AG08395 (cell line): ENCODE results near the gene RSRC2.
A peak's percentile ranks its signal among the peaks of the same experiment; 100 is the strongest.
"Not testable (repeated sequence)": the region's sequence is repeated elsewhere in the genome, so short reads cannot be mapped to it uniquely, and the experiment has no call there.

Experiments
- DNase-seq: peaks from one replicate; pipeline ENCODE4 v3.0.0; 2012; ENCODE audit warnings: mixed read lengths, low spot score

RSRC2 gene

GRCh38 chr12:122484385-122484784, 42.4 kb downstream of the RSRC2 start:
- DNase-seq = not testable (repeated sequence)

- no peak for DNase-seq
Observed at GRCh38 chr12:122483969-122484368, 42.8 kb downstream of the RSRC2 start.

- no peak for DNase-seq
Observed at GRCh38 chr12:122481861-122482260, 44.9 kb downstream of the RSRC2 start.

- DNase-seq = no peak
Observed at GRCh38 chr12:122480753-122481152, 46.0 kb downstream of the RSRC2 start.

GRCh38 chr12:122474324-122474716, 52.4 kb downstream of the RSRC2 start:
- no peak for DNase-seq

- no peak for DNase-seq
Observed at GRCh38 chr12:122473543-122474323, 53.0 kb downstream of the RSRC2 start.

GRCh38 chr12:122471324-122472226, 55.2 kb downstream of the RSRC2 start:
- peak; percentile 52 for DNase-seq

GRCh38 chr12:122470576-122470975, 56.2 kb downstream of the RSRC2 start:
- not testable (repeated sequence) for DNase-seq

GRCh38 chr12:122469856-122470255, 56.9 kb downstream of the RSRC2 start:
- DNase-seq = not testable (repeated sequence)

GRCh38 chr12:122467983-122468382, 58.8 kb downstream of the RSRC2 start:
- DNase-seq = no peak

- peak; percentile 93 for DNase-seq
Observed at GRCh38 chr12:122464317-122465042, 62.3 kb downstream of the RSRC2 start.

- DNase-seq = no peak
Observed at GRCh38 chr12:122460641-122461040, 66.1 kb downstream of the RSRC2 start.

GRCh38 chr12:122460061-122460460, 66.7 kb downstream of the RSRC2 start:
- DNase-seq = no peak

GRCh38 chr12:122459211-122459610, 67.5 kb downstream of the RSRC2 start:
- no peak for DNase-seq

- DNase-seq = no peak
Observed at GRCh38 chr12:122458105-122459035, 68.4 kb downstream of the RSRC2 start.

GRCh38 chr12:122457627-122458026, 69.1 kb downstream of the RSRC2 start:
- no peak for DNase-seq

GRCh38 chr12:122454739-122455138, 72.0 kb downstream of the RSRC2 start:
- DNase-seq = no peak

GRCh38 chr12:122454250-122454721, 72.5 kb downstream of the RSRC2 start:
- no peak for DNase-seq
